ENCODE data around the gene PYGO2. TPM values are rescaled to one million over a fixed set of nuclear protein-coding genes. Genes with fewer than 3 reads are reported as not detected.
"Not testable (repeated sequence)": the region's sequence is repeated elsewhere in the genome, so short reads cannot be mapped to it uniquely, and the experiment has no call there.

Gene PYGO2
- total RNA-seq, 2 donors from 2014 or later: 44.1 to 44.6 TPM

GRCh38 chr1:154996966-154997701 lies 35.6 kb upstream of the PYGO2 start:
- H3K4me1 ChIP-seq (replicated peaks): peaks cover 11% of the 10 kb centered on the region
- intact Hi-C loops (cut with DNase I): loop anchor here (5.0 kb wide), 1 partner anchor 35 kb away; the partner anchor contains the start of gene PYGO2
- H3K27me3 ChIP-seq (replicated peaks; ENCODE audit: insufficient read depth): no peaks in the 10 kb centered on the region
- WGBS: 84% methylated on average over 15 of the region's 15 CpGs
- DNase-seq (ENCODE audit: low spot score): no peak
- H3K27ac ChIP-seq: no peak overlapping the region
- no peaks in the 10 kb centered on the region for H3K36me3 ChIP-seq
- no peak overlapping the region for H3K4me3 ChIP-seq
- no peaks in the 10 kb centered on the region for H3K9me3 ChIP-seq
- TF ChIP-seq POLR2AphosphoS5 (IDR thresholded peaks at IDR 0.05): no peak
- no peak for TF ChIP-seq POLR2A (IDR thresholded peaks at IDR 0.05)
- TF ChIP-seq CTCF (IDR thresholded peaks at IDR 0.05): no peak

GRCh38 chr1:154995301-154995983 lies 33.9 kb upstream of the PYGO2 start:
- intact Hi-C loops (cut with DNase I): loop anchor here (5.0 kb wide), 1 partner anchor 33 kb away; the partner anchor contains the start of gene PYGO2
- Histone ChIP-seq H3K27ac (peak overlapping the region in 1 of 2 donors; percentile 46), H3K4me1 (replicated peaks) (peaks cover 11% of the 10 kb centered on the region)
- TF ChIP-seq POLR2AphosphoS5 (IDR thresholded peaks at IDR 0.05) (peak; percentile 69), CTCF (IDR thresholded peaks at IDR 0.05) (peak in 3 of 4 experiments; percentile 23 to 54 (median 41))
- 62% methylated on average over 13 of the region's 13 CpGs for WGBS
- not testable (repeated sequence) for H3K36me3 ChIP-seq; H3K4me3 ChIP-seq; H3K27me3 ChIP-seq (replicated peaks; ENCODE audit: insufficient read depth); DNase-seq (ENCODE audit: low spot score); H3K9me3 ChIP-seq

DNA sequence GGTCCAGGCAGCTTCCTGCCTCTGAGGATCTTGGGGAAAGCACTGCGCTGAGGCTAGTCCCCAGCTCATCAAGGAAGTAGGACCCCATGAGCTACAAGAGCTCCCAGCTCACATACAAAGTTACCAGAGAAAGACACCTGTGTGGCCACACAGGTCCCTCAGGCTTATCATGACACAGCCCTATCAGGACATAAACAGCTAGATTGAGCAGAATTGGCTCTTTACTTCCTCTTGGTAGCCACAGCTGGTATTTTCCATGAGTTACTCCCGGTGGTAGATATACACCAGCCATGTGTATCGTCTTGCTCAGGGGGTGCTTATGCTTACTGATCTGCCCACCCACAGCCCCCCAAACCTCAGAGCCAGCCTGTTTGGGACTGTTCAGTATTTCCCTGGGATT lies 33.0 kb upstream of the PYGO2 start:
- TF ChIP-seq POLR2A (IDR thresholded peaks at IDR 0.05) (no peak), POLR2AphosphoS5 (IDR thresholded peaks at IDR 0.05) (no peak), CTCF (IDR thresholded peaks at IDR 0.05) (no peak)
- Histone ChIP-seq H3K9me3 (no peaks in the 10 kb centered on the region), H3K27me3 (replicated peaks; ENCODE audit: insufficient read depth) (no peaks in the 10 kb centered on the region), H3K27ac (no peak overlapping the region), H3K4me3 (no peak overlapping the region), H3K36me3 (no peaks in the 10 kb centered on the region), H3K4me1 (replicated peaks) (peaks cover 4% of the 10 kb centered on the region)
- no peak for DNase-seq (ENCODE audit: low spot score)
- intact Hi-C loops (cut with DNase I): no loop called here
- WGBS: 81% methylated on average over 3 of the region's 3 CpGs

- no peaks in the 10 kb centered on the region for H3K27me3 ChIP-seq (replicated peaks; ENCODE audit: insufficient read depth)
- intact Hi-C loops (cut with DNase I): no loop called here
- H3K27ac ChIP-seq: no peak overlapping the region
Measured at GRCh38 chr1:154994269-154994587, 32.6 kb upstream of the PYGO2 start.

More at GRCh38 chr1:154994269-154994587, 32.6 kb upstream of the PYGO2 start:
- no peaks in the 10 kb centered on the region for H3K36me3 ChIP-seq
- H3K9me3 ChIP-seq: no peaks in the 10 kb centered on the region
- DNase-seq (ENCODE audit: low spot score): no peak
- 67% methylated on average over 1 of the region's 1 CpG for WGBS
- H3K4me1 ChIP-seq (replicated peaks): peaks cover under 1% of the 10 kb centered on the region
- H3K4me3 ChIP-seq: no peak overlapping the region
- TF ChIP-seq POLR2AphosphoS5 (IDR thresholded peaks at IDR 0.05) (no peak), CTCF (IDR thresholded peaks at IDR 0.05) (no peak), POLR2A (IDR thresholded peaks at IDR 0.05) (no peak)

Measured in prostate gland (tissue), 2 donors.